Heart left ventricle (tissue), 13 donors: Measurements from ENCODE around the gene RBM14.

ENCODE experiments used
- POLR2A ChIP-seq, 2 donors: fragments of 450-650 bp; IDR thresholded peaks; one replicate each; pipeline ENCODE4 v1.6.1; 2017; ENCODE audit warnings: antibody characterized with exemption in 2 of 2, mild to moderate bottlenecking in 2 of 2, moderate library complexity in 2 of 2
- TF ChIP-seq, protein P1 (sequence below), 12 donors: fragments of 200-600 bp; sonication (generic) in 4 of 12; IDR thresholded peaks; one replicate each; pipeline versions ENCODE4 v1.5.0 to v1.8.0; 2018 to 2022; ENCODE audit warnings: antibody characterized with exemption in 12 of 12, mild to moderate bottlenecking in 5 of 12
- donor health status: ischemic (EF 13 %, LVEDD 7.1; RV severe dilation, severe dysfunction).
- donor health status: DM: no; HTN: yes; CAD: no.
- donor health status: DM: no; HTN: no; CAD: no.
- donor health status: ischemic (EF 25% LVEDD 6.9; RV normal size, moderate dysfunction).
- donor health status: ischemic (EF 25% LVEDD 5.7; RV mildly dilated, moderate dysfunction).
- donor health status: ischemic (EF 35%, LVEDD 5.7; RV mildly dilated, moderate dysfunction).
- donor health status: nonischemic (EF 11% LVEDD 7.7; RV severe dilation, severe dysfunction).
- donor health status: DM: yes; HTN: yes; CAD: no.
- donor health status: PGD.
- donor health status: ischemic (EF 29% LVEDD 5.4; RV normal size, mild dysfunction).
- donor health status: nonischemic (EF 23%, LVEDD 6.1; RV moderate dilation, normal function).

DNA sequence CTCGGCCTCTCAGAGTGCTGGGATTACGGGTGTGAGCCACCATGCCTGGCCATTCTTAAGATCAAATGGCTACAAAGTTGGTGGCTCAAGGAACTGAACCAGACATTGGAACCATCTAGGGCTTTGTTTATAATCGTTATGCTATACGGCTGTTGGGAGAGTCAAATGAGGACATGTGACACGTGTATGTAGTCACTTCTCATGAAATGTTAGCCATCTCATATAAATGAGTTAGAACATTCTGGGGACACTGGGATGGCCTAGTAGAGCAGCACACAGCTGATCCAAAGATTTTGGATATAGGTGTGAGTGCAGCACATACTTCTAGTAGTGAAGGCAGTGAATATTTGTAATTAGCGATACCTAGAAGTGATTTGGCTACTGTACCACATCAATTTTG lies 15.5 kb downstream of the RBM14 start:
- no peak for TF ChIP-seq POLR2A (IDR thresholded peaks at IDR 0.05)
- TF ChIP-seq, protein P1, sequence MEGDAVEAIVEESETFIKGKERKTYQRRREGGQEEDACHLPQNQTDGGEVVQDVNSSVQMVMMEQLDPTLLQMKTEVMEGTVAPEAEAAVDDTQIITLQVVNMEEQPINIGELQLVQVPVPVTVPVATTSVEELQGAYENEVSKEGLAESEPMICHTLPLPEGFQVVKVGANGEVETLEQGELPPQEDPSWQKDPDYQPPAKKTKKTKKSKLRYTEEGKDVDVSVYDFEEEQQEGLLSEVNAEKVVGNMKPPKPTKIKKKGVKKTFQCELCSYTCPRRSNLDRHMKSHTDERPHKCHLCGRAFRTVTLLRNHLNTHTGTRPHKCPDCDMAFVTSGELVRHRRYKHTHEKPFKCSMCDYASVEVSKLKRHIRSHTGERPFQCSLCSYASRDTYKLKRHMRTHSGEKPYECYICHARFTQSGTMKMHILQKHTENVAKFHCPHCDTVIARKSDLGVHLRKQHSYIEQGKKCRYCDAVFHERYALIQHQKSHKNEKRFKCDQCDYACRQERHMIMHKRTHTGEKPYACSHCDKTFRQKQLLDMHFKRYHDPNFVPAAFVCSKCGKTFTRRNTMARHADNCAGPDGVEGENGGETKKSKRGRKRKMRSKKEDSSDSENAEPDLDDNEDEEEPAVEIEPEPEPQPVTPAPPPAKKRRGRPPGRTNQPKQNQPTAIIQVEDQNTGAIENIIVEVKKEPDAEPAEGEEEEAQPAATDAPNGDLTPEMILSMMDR (IDR thresholded peaks at IDR 0.05), result no peak
